Gastrocnemius medialis (tissue), 4 donors: ENCODE measurements around the gene METTL5. TPM values are rescaled to one million over a fixed set of nuclear protein-coding genes. Genes with fewer than 3 reads are reported as not detected.
"Not testable (repeated sequence)": the region's sequence is repeated elsewhere in the genome, so short reads cannot be mapped to it uniquely, and the experiment has no call there.

ENCODE experiments used
- ATAC-seq, 2 donors: fragments of 150-250 bp; one replicate each; pipeline ENCODE4 v1.9.1; 2016
- DNase-seq, 2 donors: peaks; one replicate each; pipeline ENCODE4 v3.0.0-alpha.2; 2019
- H3K27ac ChIP-seq, 4 donors: fragments of 200-600 bp; sonication (generic); 1 replicate in 1 of 4; 2 replicates in 3 of 4; pipeline ENCODE4 v1.5.1; 2016 to 2018; ENCODE audit warnings: mild to moderate bottlenecking in 2 of 4, moderate library complexity in 1 of 4
- H3K27me3 ChIP-seq, 3 donors: fragments of 200-600 bp; sonication (generic) in 2 of 3; 1 replicate in 1 of 3; 2 replicates in 2 of 3; pipeline versions ENCODE4 v1.5.1 to v1.6.0; 2016 to 2019; ENCODE audit warnings: mild to moderate bottlenecking in 1 of 3, moderate library complexity in 1 of 3
- H3K36me3 ChIP-seq, 2 donors: fragments of 200-600 bp; sonication (generic) in 1 of 2; one replicate each; pipeline ENCODE4 v1.5.1; 2017 to 2018
- H3K4me1 ChIP-seq, 2 donors: fragments of 200-600 bp; sonication (generic) in 1 of 2; one replicate each; pipeline ENCODE4 v1.5.1; 2016 to 2017; ENCODE audit warnings: mild to moderate bottlenecking in 2 of 2
- H3K4me3 ChIP-seq, 4 donors: fragments of 200-600 bp; sonication (generic) in 3 of 4; 1 replicate in 1 of 4; 2 replicates in 3 of 4; pipeline ENCODE4 v1.5.1; 2016 to 2019; ENCODE audit warnings: mild to moderate bottlenecking in 2 of 4
- H3K9me3 ChIP-seq, 3 donors: fragments of 200-600 bp; sonication (generic) in 2 of 3; 1 replicate in 1 of 3; 2 replicates in 2 of 3; pipeline ENCODE4 v1.5.1; 2016 to 2019
- CTCF ChIP-seq, 5 experiments: fragments of 450-650 bp in 3 of 5; fragments of 200-600 bp in 2 of 5; sonication (generic) in 2 of 5; IDR thresholded peaks in 4 of 5; conservative IDR thresholded peaks in 1 of 5; 1 replicate in 4 of 5; 2 replicates in 1 of 5; pipeline ENCODE4 v1.5.1; 2016 to 2019; ENCODE audit warnings: antibody characterized with exemption in 5 of 5, mild to moderate bottlenecking in 3 of 5, moderate library complexity in 3 of 5
- POLR2A ChIP-seq, 2 donors: fragments of 450-650 bp; IDR thresholded peaks; one replicate each; pipeline ENCODE4 v1.6.1; 2017; ENCODE audit warnings: antibody characterized with exemption in 2 of 2, mild to moderate bottlenecking in 2 of 2, moderate library complexity in 2 of 2
- in situ Hi-C, 4 donors: fragments of 200-750 bp; cut with MboI; loops; one replicate each; pipeline versions ENCODE4 v1.15.0 to v1.8.0; 2017; ENCODE audit warnings: low sequenced_read_pairs in 4 of 4
- intact Hi-C: fragments of 100-400 bp; cut with DNase I; formaldehyde crosslinking; loops from one replicate; pipeline ENCODE4 v1.15.1; 2023; ENCODE audit warnings: low total_unique reads
- total RNA-seq, 4 donors: library from RNA; depleted of rRNA; stranded (reverse); fragments of >200 nt; gene quantifications; one replicate each; pipeline versions ENCODE4 v1.1.0 to v1.2.3, GENCODE V29; 2016

The METTL5 gene
- 10 to 100 TPM; 24.8 to 63.7 (median 40.9) TPM for total RNA-seq

GRCh38 chr2:169824373-169825333, at the start of gene METTL5:
Gene METTL5, minus strand, starts transcription at chr2:169824905. Its CDS starts 308 bp downstream, at chr2:169824597.
- Histone ChIP-seq H3K27me3 (no peaks in the 10 kb centered on the region), H3K27ac (peak within 1 kb of the TSS; percentile 85 to 97 (median 94)), H3K4me3 (peak within 1 kb of the TSS; percentile 72 to 90 (median 74)), H3K9me3 (no peaks in the 10 kb centered on the region), H3K36me3 (peaks cover 0 to 15% of the 10 kb centered on the region in 2 donors), H3K4me1 (peaks cover 42 to 49% of the 10 kb centered on the region in 2 donors)
- in situ Hi-C loops (loop anchor here (5.0 to 10.0 kb wide), 3 partner anchors 100 to 108 kb away; no protein-coding TSS in a partner anchor), intact Hi-C loops (loop anchor here (1.0 to 10.0 kb wide), 6 partner anchors 26 to 310 kb away; partner anchors contain the start of genes PPIG and SSB)
- ATAC-seq = peak; percentile 71
- DNase-seq = peak; percentile 75 to 82
- TF ChIP-seq POLR2A (IDR thresholded peaks at IDR 0.05) (peak; percentile 76 to 77), CTCF (IDR thresholded peaks at IDR 0.05 in 4 of 5, conservative IDR thresholded peaks at IDR 0.05 in 1 of 5) (peak; percentile 85 to 99 (median 97))

- H3K9me3 ChIP-seq = no peaks in the 10 kb centered on the region
- intact Hi-C loops = no loop called here
- peaks cover 0 to 6% of the 10 kb centered on the region in 2 donors for H3K36me3 ChIP-seq
- H3K27me3 ChIP-seq = no peaks in the 10 kb centered on the region
- no peak overlapping the region for H3K4me3 ChIP-seq
- in situ Hi-C loops = no loop called here
- no peak overlapping the region for H3K27ac ChIP-seq
- TF ChIP-seq POLR2A (IDR thresholded peaks at IDR 0.05) (no peak), CTCF (IDR thresholded peaks at IDR 0.05 in 4 of 5, conservative IDR thresholded peaks at IDR 0.05 in 1 of 5) (no peak)
- DNase-seq = no peak
- ATAC-seq = no peak
- peaks cover 2 to 10% of the 10 kb centered on the region in 2 donors for H3K4me1 ChIP-seq
Observed at GRCh38 chr2:169871994-169872393, 47.3 kb upstream of the METTL5 start.

- H3K27me3 ChIP-seq, DNase-seq, ATAC-seq, intact Hi-C loops, in situ Hi-C loops, H3K4me3 ChIP-seq, H3K9me3 ChIP-seq, H3K27ac ChIP-seq, H3K36me3 ChIP-seq: not testable (repeated sequence)
- H3K4me1 ChIP-seq = peaks cover 2 to 10% of the 10 kb centered on the region in 2 donors
Observed at GRCh38 chr2:169871369-169871768, 46.7 kb upstream of the METTL5 start.

GRCh38 chr2:169868951-169869350, 44.2 kb upstream of the METTL5 start:
- intact Hi-C loops (no loop called here), in situ Hi-C loops (no loop called here)
- H3K4me3 ChIP-seq = no peak overlapping the region
- H3K9me3 ChIP-seq = no peaks in the 10 kb centered on the region
- H3K36me3 ChIP-seq = no peaks in the 10 kb centered on the region
- ATAC-seq = no peak
- H3K27me3 ChIP-seq = no peaks in the 10 kb centered on the region
- peaks cover 9 to 15% of the 10 kb centered on the region in 2 donors for H3K4me1 ChIP-seq
- TF ChIP-seq POLR2A (IDR thresholded peaks at IDR 0.05) (no peak), CTCF (IDR thresholded peaks at IDR 0.05 in 4 of 5, conservative IDR thresholded peaks at IDR 0.05 in 1 of 5) (no peak)
- DNase-seq = no peak
- no peak overlapping the region for H3K27ac ChIP-seq

GRCh38 chr2:169867579-169867978, 42.9 kb upstream of the METTL5 start:
- in situ Hi-C loops (no loop called here), intact Hi-C loops (no loop called here)
- H3K27ac ChIP-seq = no peak overlapping the region
- DNase-seq (no peak), ATAC-seq (no peak)
- TF ChIP-seq POLR2A (IDR thresholded peaks at IDR 0.05) = no peak
- no peak for TF ChIP-seq CTCF (IDR thresholded peaks at IDR 0.05 in 4 of 5, conservative IDR thresholded peaks at IDR 0.05 in 1 of 5)
- H3K36me3 ChIP-seq = no peaks in the 10 kb centered on the region
- no peak overlapping the region for H3K4me3 ChIP-seq
- peaks cover 22 to 29% of the 10 kb centered on the region in 2 donors for H3K4me1 ChIP-seq
- no peaks in the 10 kb centered on the region for H3K27me3 ChIP-seq
- H3K9me3 ChIP-seq = no peaks in the 10 kb centered on the region

- in situ Hi-C loops, intact Hi-C loops, DNase-seq, H3K27me3 ChIP-seq, H3K36me3 ChIP-seq, H3K27ac ChIP-seq, H3K9me3 ChIP-seq, H3K4me3 ChIP-seq, ATAC-seq: not testable (repeated sequence)
- peaks cover 30 to 32% of the 10 kb centered on the region in 2 donors for H3K4me1 ChIP-seq
Observed at GRCh38 chr2:169866230-169866629, 41.5 kb upstream of the METTL5 start.
